GM21390 (cell line): ENCODE measurements around the gene HGS.
"Not testable (repeated sequence)": the region's sequence is repeated elsewhere in the genome, so short reads cannot be mapped to it uniquely, and the experiment has no call there.

Experiments
- ATAC-seq: cut with Tn5 transposase; IDR thresholded peaks from one replicate; pipeline ENCODE4 v1.9.1; 2021; ENCODE audit not compliant: unreplicated experiment

The HGS gene

DNA sequence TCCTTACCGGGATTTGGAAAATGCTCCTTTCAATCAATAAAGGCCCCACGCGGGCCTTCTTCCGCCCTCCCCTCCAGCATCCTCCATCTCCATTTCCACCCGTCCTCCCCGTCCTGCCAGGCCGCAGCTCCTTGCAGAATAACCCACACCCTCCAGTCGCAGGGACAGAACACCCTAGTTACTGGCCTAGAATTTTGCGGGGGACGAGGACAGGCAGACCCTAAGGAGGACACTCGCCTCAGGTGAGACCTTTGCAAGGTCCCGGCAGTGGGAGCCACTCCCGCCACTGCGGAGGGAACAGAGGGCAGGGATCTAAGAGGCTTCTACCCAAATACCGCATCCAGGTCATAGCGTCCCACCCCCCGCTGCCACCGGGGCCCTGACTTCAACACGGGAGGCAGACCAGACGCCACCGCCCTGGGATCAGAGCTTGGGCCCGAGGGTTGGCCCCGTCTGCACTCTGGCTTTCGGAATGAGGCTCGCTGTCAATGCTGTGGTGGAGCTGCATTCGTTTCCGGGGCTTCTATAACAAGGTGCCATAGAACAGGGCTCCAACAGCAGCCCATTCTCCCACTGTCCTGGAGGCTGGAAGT lies 55.1 kb downstream of the HGS start:
- no peak for ATAC-seq

DNA sequence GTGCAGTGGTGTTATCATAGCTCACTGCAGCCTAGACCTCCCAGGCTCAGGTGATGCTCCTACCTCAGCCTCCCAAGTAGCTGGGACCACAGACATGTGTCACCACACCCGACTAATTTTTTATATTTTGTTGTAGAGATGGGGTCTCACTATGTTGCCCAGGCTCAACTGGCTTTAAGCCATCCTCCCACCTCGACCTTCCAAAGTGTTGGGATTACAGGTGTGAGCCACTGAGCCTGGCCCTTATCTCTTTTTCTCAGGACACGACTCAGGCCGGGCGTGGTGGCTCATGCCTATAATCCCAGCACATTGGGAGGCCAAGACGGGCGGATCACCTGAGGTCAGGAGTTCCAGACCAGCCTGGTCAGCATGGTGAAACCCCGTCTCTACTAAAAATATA lies 55.8 kb downstream of the HGS start:
- not testable (repeated sequence) for ATAC-seq

DNA sequence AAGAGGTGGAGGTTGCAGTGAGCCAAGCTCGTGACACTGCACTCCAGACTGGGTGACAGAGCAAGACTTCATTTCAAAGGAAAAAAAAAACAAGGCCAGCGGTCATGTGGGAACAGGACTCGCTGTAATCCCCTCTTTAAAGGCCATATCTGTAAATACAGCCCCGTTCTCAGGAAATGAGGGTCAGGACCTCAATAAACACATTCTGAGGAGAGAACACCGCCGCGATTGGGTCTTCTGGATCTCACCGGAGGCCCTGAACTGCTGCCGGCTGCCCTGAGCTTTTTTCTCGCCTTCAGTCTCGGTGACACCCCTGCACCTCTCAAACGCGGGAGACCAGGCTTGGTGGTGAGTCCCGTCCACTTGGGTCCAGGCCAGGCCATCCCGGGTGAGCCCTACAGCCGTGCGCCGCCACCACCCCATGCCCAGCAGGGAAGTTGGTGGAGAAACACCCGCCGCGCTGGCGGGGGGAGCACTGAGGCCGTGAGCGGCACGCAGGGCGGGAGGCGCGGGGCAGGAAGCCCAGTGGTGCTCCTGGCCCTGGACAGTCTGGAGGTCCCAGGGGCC lies 56.7 kb downstream of the HGS start:
- no peak for ATAC-seq

DNA sequence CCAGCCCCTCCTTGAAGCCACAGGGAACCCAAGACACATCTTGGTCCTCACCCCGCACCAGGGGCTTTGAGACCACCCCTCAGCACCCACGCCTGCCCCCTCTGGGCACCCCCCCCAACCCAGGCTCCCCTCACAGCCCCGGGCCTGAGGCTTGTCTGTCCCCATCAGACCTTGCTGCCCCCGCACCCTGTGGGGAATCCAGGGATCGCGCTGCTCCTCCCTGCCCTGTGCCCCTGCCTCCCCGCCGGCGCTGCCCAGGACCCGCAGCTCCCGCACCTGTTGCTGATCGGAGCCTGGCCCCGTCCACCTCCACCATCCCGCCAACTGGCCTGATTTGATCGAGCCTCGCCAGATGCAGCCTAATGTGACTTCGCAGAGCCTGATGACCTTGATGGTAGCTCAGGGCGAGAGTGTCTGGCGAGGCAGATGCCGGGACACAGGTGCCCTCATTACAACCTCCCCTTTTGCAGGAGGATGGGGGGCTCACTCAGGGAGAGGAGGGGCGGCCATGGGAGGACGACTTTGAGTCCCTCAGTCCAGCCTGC lies 57.3 kb downstream of the HGS start:
- ATAC-seq: no peak

DNA sequence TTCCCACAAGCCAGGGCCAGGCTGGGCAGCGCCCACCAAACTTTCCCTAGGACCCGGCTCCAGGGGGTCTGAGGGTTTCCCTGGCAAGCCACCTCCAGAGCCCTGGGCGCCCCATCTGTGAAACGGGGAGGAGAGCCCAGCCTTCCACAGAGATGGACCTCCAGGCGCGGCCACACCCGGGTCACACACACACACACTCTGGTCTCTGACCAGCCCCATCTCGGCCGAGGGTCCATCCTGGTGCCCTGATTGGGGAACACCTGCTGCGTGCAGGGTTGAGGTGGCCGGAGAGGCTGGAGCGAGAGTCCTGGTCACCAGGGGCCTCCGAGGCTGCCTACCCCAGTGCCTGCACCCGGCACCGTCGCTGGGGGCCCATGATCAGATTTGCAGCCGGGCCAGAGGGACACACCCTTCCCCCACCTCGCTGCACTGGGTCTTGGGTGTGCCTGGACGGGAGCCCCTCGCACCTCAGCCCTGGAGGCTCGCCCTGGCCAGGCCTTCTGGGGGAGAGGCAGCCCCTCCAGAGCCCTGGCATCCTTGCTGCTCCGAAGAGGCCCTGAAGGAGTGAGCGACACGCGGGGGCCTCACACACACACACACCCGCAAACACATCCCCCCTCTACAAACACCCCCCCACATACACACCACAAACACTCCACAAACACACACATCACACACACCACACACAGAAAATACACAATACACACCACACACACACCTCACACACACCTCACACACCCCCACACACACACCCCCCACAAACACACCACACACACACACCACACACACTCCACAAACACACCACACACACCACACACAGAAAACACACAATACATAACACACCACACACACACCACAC lies 58.0 kb downstream of the HGS start:
- ATAC-seq: no peak
